HepG2 (cell line): Measurements from ENCODE around the gene PRSS23. TPM values are rescaled to one million over a fixed set of nuclear protein-coding genes. Genes with fewer than 3 reads are reported as not detected.

Source experiments
- ATAC-seq: fragments of 200-7000 bp; cut with Tn5 transposase; 3 replicates; pipeline ENCODE4 v1.9.1; 2020; ENCODE audit warnings: mild to moderate bottlenecking, moderate library complexity
- BruUV-seq: library from RNA; stranded (reverse); fragments of 400-500 nt; replicated peaks from 2 replicates; lab custom pipeline; 2021; lab: Mats Ljungman, UMichigan
- CTCF ChIA-PET: fragments of 300-600 bp; formaldehyde crosslinking; extraction: SDS; loops from one replicate; lab custom pipeline; 2021; ENCODE audit warnings: low total read pairs, inconsistent platforms, low intra/inter-chr PET ratio; lab: Yijun Ruan, JAX
- POLR2A ChIA-PET: fragments of 350-600 bp; sonication (Branson Sonifier 250); formaldehyde crosslinking; loops from one replicate; lab custom pipeline; 2020; ENCODE audit warnings: antibody characterized with exemption, inconsistent platforms; lab: Yijun Ruan, JAX
- DNase-seq: peaks from one replicate; pipeline ENCODE4 v3.0.0-alpha.2; 2015; ENCODE audit warnings: low spot score
- FAIRE-seq: peaks from 3 replicates; lab custom pipeline; 2011; peaks lifted over from hg19 to GRCh38; lab: Jason Lieb, UNC
- H2AFZ ChIP-seq: one replicate; pipeline ENCODE4 v1.6.1; 2011; ENCODE audit warnings: low read length, inconsistent platforms
- H3K27ac ChIP-seq: fragments of 300-600 bp; 3 replicates; pipeline ENCODE4 v1.8.0; 2011; ENCODE audit warnings: mixed run types, mild to moderate bottlenecking, mixed read lengths, low read length, inconsistent platforms; ENCODE audit not compliant: insufficient read depth; ENCODE audit errors: extremely low read length
- H3K27me3 ChIP-seq, 2 experiments: fragments of 200-600 bp in 1 of 2; 2 replicates in 1 of 2; 3 replicates in 1 of 2; pipeline versions ENCODE4 v1.6.0 to v1.8.0; 2011; ENCODE audit warnings: low read length in 2 of 2, mild to moderate bottlenecking in 2 of 2, moderate library complexity in 2 of 2, inconsistent platforms in 1 of 2; ENCODE audit not compliant: insufficient read depth in 2 of 2, control insufficient read depth in 1 of 2
- H3K36me3 ChIP-seq, 2 experiments: fragments of 200-600 bp in 1 of 2; replicated peaks in 1 of 2; 2 replicates in 1 of 2; 3 replicates in 1 of 2; pipeline versions ENCODE4 v1.5.1 to v1.8.0; 2011; ENCODE audit warnings: low read length in 2 of 2, inconsistent platforms in 1 of 2; ENCODE audit not compliant: insufficient read depth in 2 of 2, control insufficient read depth in 1 of 2
- H3K4me1 ChIP-seq: 2 replicates; pipeline ENCODE4 v1.5.1; 2012; ENCODE audit warnings: low read length, inconsistent platforms; ENCODE audit not compliant: insufficient read depth
- H3K4me2 ChIP-seq: 2 replicates; pipeline ENCODE4 v1.6.0; 2011; ENCODE audit warnings: low read depth, low read length, inconsistent platforms
- H3K4me3 ChIP-seq, 3 experiments: fragments of 200-600 bp in 1 of 3; sonication (generic), shearing (Covaris generic) in 1 of 3; replicated peaks in 1 of 3; 2 replicates each; pipeline ENCODE4 v1.5.1; 2011 to 2016; ENCODE audit warnings: low read length in 3 of 3, inconsistent platforms in 2 of 3, low read depth in 2 of 3, mild to moderate bottlenecking in 2 of 3, control low read depth in 1 of 3, mixed read lengths in 1 of 3; ENCODE audit not compliant: insufficient read depth in 1 of 3
- H3K79me2 ChIP-seq: one replicate; pipeline ENCODE4 v1.6.1; 2011; ENCODE audit warnings: low read length, inconsistent platforms; ENCODE audit not compliant: insufficient read depth
- H3K9ac ChIP-seq: 2 replicates; pipeline ENCODE4 v1.6.0; 2011; ENCODE audit warnings: mild to moderate bottlenecking, low read depth, low read length, inconsistent platforms; ENCODE audit not compliant: insufficient read depth
- H3K9me3 ChIP-seq: 2 replicates; pipeline ENCODE4 v1.5.1; 2012; ENCODE audit warnings: mild to moderate bottlenecking, low read length
- H4K20me1 ChIP-seq: 2 replicates; pipeline ENCODE4 v1.6.0; 2011; ENCODE audit warnings: inconsistent platforms, mild to moderate bottlenecking, low read length, moderate library complexity; ENCODE audit not compliant: insufficient read depth
- ATAD3A ChIP-seq: sonication (generic); formaldehyde crosslinking; IDR thresholded peaks from 2 replicates; pipeline ENCODE4 v1.4.0; 2020; ENCODE audit warnings: missing genetic modification reagents
- ATF3 ChIP-seq: sonication (generic); formaldehyde crosslinking; IDR thresholded peaks from 2 replicates; pipeline ENCODE4 v1.4.0; 2020; ENCODE audit warnings: missing genetic modification reagents
- BRD4 ChIP-seq: sonication (generic); formaldehyde crosslinking; IDR thresholded peaks from 2 replicates; pipeline ENCODE4 v1.4.0; 2020; ENCODE audit warnings: missing genetic modification reagents
- CAMTA2 ChIP-seq: sonication (generic); formaldehyde crosslinking; IDR thresholded peaks from 2 replicates; pipeline ENCODE4 v1.4.0; 2020; ENCODE audit warnings: mild to moderate bottlenecking, missing genetic modification reagents, borderline replicate concordance
- E2F5 ChIP-seq: sonication (generic); formaldehyde crosslinking; conservative IDR thresholded peaks from 2 replicates; pipeline ENCODE4 v1.4.0; 2020; ENCODE audit warnings: missing genetic modification reagents
- HNRNPUL1 ChIP-seq: fragments of 200-400 bp; formaldehyde crosslinking; IDR thresholded peaks from 2 replicates; pipeline ENCODE4 v1.6.1; 2017; ENCODE audit warnings: low read depth, mild to moderate bottlenecking, low read length, moderate library complexity
- KDM5B ChIP-seq: sonication (generic); formaldehyde crosslinking; IDR thresholded peaks from 2 replicates; pipeline ENCODE4 v1.4.0; 2020; ENCODE audit warnings: missing genetic modification reagents, mild to moderate bottlenecking, borderline replicate concordance
- KLF16 ChIP-seq, 2 experiments: sonication (generic) in 1 of 2; formaldehyde crosslinking in 1 of 2; IDR thresholded peaks; 2 replicates each; pipeline versions ENCODE4 v1.6.1 to v1.8.0; 2016 to 2023; ENCODE audit warnings: missing genetic modification reagents in 2 of 2, missing compliant biosample characterization in 1 of 2
- KMT2A ChIP-seq: sonication (generic); formaldehyde crosslinking; IDR thresholded peaks from 2 replicates; pipeline ENCODE4 v1.4.0; 2020; ENCODE audit warnings: missing genetic modification reagents
- ZNF329 ChIP-seq: sonication (generic); formaldehyde crosslinking; IDR thresholded peaks from 2 replicates; pipeline ENCODE4 v1.9.0; 2021; ENCODE audit warnings: low read depth, mild to moderate bottlenecking, missing genetic modification reagents
- ZNF337 ChIP-seq: sonication (generic); formaldehyde crosslinking; IDR thresholded peaks from 2 replicates; pipeline ENCODE4 v1.5.1; 2020; ENCODE audit warnings: missing genetic modification reagents, low read depth, mild to moderate bottlenecking, borderline replicate concordance
- ZNF446 ChIP-seq: sonication (generic); formaldehyde crosslinking; IDR thresholded peaks from 2 replicates; pipeline ENCODE4 v1.5.0; 2020; ENCODE audit warnings: mild to moderate bottlenecking, missing genetic modification reagents
- ZZZ3 ChIP-seq: sonication (generic); formaldehyde crosslinking; IDR thresholded peaks from 2 replicates; pipeline ENCODE4 v1.4.0; 2020; ENCODE audit warnings: missing genetic modification reagents, mild to moderate bottlenecking, borderline replicate concordance
- WGBS: methylation state at CpG from one replicate; pipeline ENCODE4 v1.1.6; 2017; ENCODE audit warnings: low lambda C conversion rate; 5-methylcytosine and 5-hydroxymethylcytosine counted together
- in situ Hi-C: cut with HindIII; loops from 2 replicates; pipeline ENCODE4 v1.10.0; 2017; ENCODE audit warnings: low pct_unique_long_range_greater_than_20kb; ENCODE audit not compliant: extremely low pct_ligation_motif_present
- intact Hi-C: fragments of 100-400 bp; cut with micrococcal nuclease; formaldehyde crosslinking; loops from one replicate; pipeline ENCODE4 v1.10.0; 2022; ENCODE audit not compliant: unreplicated experiment
- polyA plus RNA-seq, 8 experiments: library from polyadenylated mRNA; depleted of rRNA in 3 of 8; stranded (reverse) in 7 of 8; unstranded in 1 of 8; fragments of >200 nt; fragmentation: Illumina TruSeq in 4 of 8; extraction: Trizol in 4 of 8; gene quantifications; 2 replicates each; pipeline versions ENCODE4 v1.2.1 to v1.2.3, GENCODE V29; 2011 to 2016; ENCODE audit warnings: low read depth in 4 of 8, missing spikeins in 1 of 8, mixed read lengths in 1 of 8; ENCODE audit not compliant: insufficient read depth in 1 of 8
- total RNA-seq, 5 experiments: library from RNA; depleted of rRNA; stranded (reverse); fragments of >200 nt; fragmentation: Illumina TruSeq; extraction: Trizol; gene quantifications; 2 replicates each; pipeline ENCODE4 v1.2.3, GENCODE V29; 2016; ENCODE audit warnings: low read depth in 1 of 5

The PRSS23 gene
- total and polyA plus RNA-seq, 2 of the 13 experiments (the other 11 are each of a cell fraction or from before 2014, with no cell fraction given) = 0.20 to 0.30 TPM

GRCh38 chr11:86792150-86792549, 8.2 kb upstream of the PRSS23 start (continued):
- TF ChIP-seq ATF3 (CRISPR knock-in tag) (no peak), HNRNPUL1 (no peak), ATAD3A (CRISPR knock-in tag) (no peak), CAMTA2 (CRISPR knock-in tag) (no peak)

- CTCF ChIA-PET = no interaction called here
- BruUV-seq = no TSS peak
Observed at GRCh38 chr11:86793307-86793706, 7.0 kb upstream of the PRSS23 start.

GRCh38 chr11:86795511-86795910, 4.8 kb upstream of the PRSS23 start:
- Histone ChIP-seq H3K9ac (no peak overlapping the region), H3K79me2 (no peaks in the 10 kb centered on the region), H3K4me3 (no peak overlapping the region), H3K9me3 (no peaks in the 10 kb centered on the region), H3K27me3 (peaks cover 2 to 30% of the 10 kb centered on the region in 2 experiments; a peak in 4 of 5 replicates), H3K4me1 (no peaks in the 10 kb centered on the region), H3K4me2 (no peak overlapping the region), H3K36me3 (no peaks in the 10 kb centered on the region), H4K20me1 (no peaks in the 10 kb centered on the region), H3K27ac (no peak overlapping the region), H2AFZ (no peak overlapping the region)
- FAIRE-seq (no peak), DNase-seq (no peak), ATAC-seq (no peak)
- ChIA-PET CTCF (no interaction called here), POLR2A (no interaction called here)
- WGBS = 52% methylated on average over 2 of the region's 2 CpGs
- in situ Hi-C loops = no loop called here
- no TSS peak for BruUV-seq
- TF ChIP-seq E2F5 (CRISPR knock-in tag) (no peak), KDM5B (CRISPR knock-in tag) (no peak), ZNF337 (CRISPR knock-in tag) (no peak)
- intact Hi-C loops = no loop called here

More at GRCh38 chr11:86793307-86793706, 7.0 kb upstream of the PRSS23 start:
- TF ChIP-seq KLF16 (CRISPR knock-in tag; IDR thresholded peaks at IDR 0.05) = no peak
- TF ChIP-seq BRD4 (CRISPR knock-in tag) = no peak
- no peak for TF ChIP-seq ZZZ3 (CRISPR knock-in tag)
- TF ChIP-seq ZNF329 (CRISPR knock-in tag) = no peak
- no peak for TF ChIP-seq KMT2A
- no peak for TF ChIP-seq ZNF446 (CRISPR knock-in tag)
- FAIRE-seq = no peak
- POLR2A ChIA-PET = no interaction called here
- Histone ChIP-seq H3K36me3 (no peaks in the 10 kb centered on the region), H3K79me2 (no peaks in the 10 kb centered on the region), H2AFZ (no peak overlapping the region), H3K9ac (no peak overlapping the region), H3K27me3 (peaks cover 0 to 26% of the 10 kb centered on the region in 2 experiments; a peak in 2 of 5 replicates), H4K20me1 (no peaks in the 10 kb centered on the region), H3K4me1 (no peaks in the 10 kb centered on the region), H3K9me3 (no peaks in the 10 kb centered on the region), H3K27ac (no peak overlapping the region), H3K4me3 (no peak overlapping the region), H3K4me2 (no peak overlapping the region)
- ATAC-seq = no peak
- in situ Hi-C loops = no loop called here
- intact Hi-C loops = no loop called here
- no peak for DNase-seq
- 0% methylated on average over 1 of the region's 1 CpG for WGBS
